GM23338 (cell line): Measurements from ENCODE around the gene JAKMIP1. TPM values are rescaled to one million over a fixed set of nuclear protein-coding genes. Genes with fewer than 3 reads are reported as not detected.

Experiments used
- ATAC-seq: fragments of 200-7000 bp; cut with Tn5 transposase; 3 replicates; pipeline ENCODE4 v1.9.1; 2020
- DNase-seq: peaks from one replicate; pipeline ENCODE4 v3.0.0-alpha.2; 2015; ENCODE audit warnings: low spot score
- H2AFZ ChIP-seq: fragments of 200-600 bp; sonication (generic); 2 replicates; pipeline ENCODE4 v1.8.0; 2016; ENCODE audit warnings: antibody characterized with exemption, mild to moderate bottlenecking, moderate library complexity
- H3F3A ChIP-seq: fragments of 200-600 bp; sonication (generic); replicated peaks from 2 replicates; pipeline ENCODE4 v1.8.0; 2017; ENCODE audit warnings: antibody characterized with exemption, mixed run types, low read depth
- H3K27ac ChIP-seq: fragments of 200-600 bp; sonication (generic); 2 replicates; pipeline ENCODE4 v1.6.1; 2016; ENCODE audit warnings: low read depth
- H3K27me3 ChIP-seq: fragments of 200-600 bp; sonication (generic); 2 replicates; pipeline ENCODE4 v1.8.0; 2016; ENCODE audit warnings: mild to moderate bottlenecking, mixed run types, moderate library complexity; ENCODE audit not compliant: insufficient read depth
- H3K36me3 ChIP-seq: fragments of 200-600 bp; sonication (generic); 2 replicates; pipeline ENCODE4 v1.8.0; 2016; ENCODE audit warnings: mild to moderate bottlenecking; ENCODE audit not compliant: insufficient read depth
- H3K4me1 ChIP-seq: fragments of 200-600 bp; sonication (generic); 2 replicates; pipeline ENCODE4 v1.8.0; 2016; ENCODE audit warnings: mild to moderate bottlenecking, moderate library complexity; ENCODE audit not compliant: insufficient read depth
- H3K4me2 ChIP-seq: fragments of 200-600 bp; sonication (generic); 2 replicates; pipeline ENCODE4 v1.7.1; 2017; ENCODE audit warnings: mixed run types
- H3K4me3 ChIP-seq: fragments of 200-600 bp; sonication (generic); 2 replicates; pipeline ENCODE4 v1.6.1; 2016; ENCODE audit warnings: mixed run types
- H3K79me2 ChIP-seq: fragments of 200-600 bp; sonication (generic); replicated peaks from 2 replicates; pipeline ENCODE4 v1.8.0; 2017; ENCODE audit warnings: mild to moderate bottlenecking; ENCODE audit not compliant: insufficient read depth
- H3K9me2 ChIP-seq: fragments of 200-600 bp; sonication (generic); 2 replicates; pipeline ENCODE4 v1.8.0; 2017; ENCODE audit not compliant: insufficient read depth
- H4K20me1 ChIP-seq: fragments of 200-600 bp; sonication (generic); replicated peaks from 2 replicates; pipeline ENCODE4 v1.8.0; 2017; ENCODE audit warnings: mild to moderate bottlenecking; ENCODE audit not compliant: insufficient read depth
- H3K27ac Mint-ChIP-seq: 2 replicates; pipeline ENCODE4 v1.8.0; 2020; ENCODE audit warnings: inconsistent platforms, mild to moderate bottlenecking, moderate library complexity, mixed read lengths
- H3K27me3 Mint-ChIP-seq: 3 replicates; pipeline ENCODE4 v1.8.0; 2022; ENCODE audit warnings: low read depth, mild to moderate bottlenecking, moderate library complexity, mixed read lengths, inconsistent platforms; ENCODE audit not compliant: insufficient read depth, poor library complexity
- H3K36me3 Mint-ChIP-seq: 3 replicates; pipeline ENCODE4 v1.8.0; 2021; ENCODE audit warnings: low read depth, mild to moderate bottlenecking, inconsistent platforms, moderate library complexity, mixed read lengths
- H3K4me1 Mint-ChIP-seq: 3 replicates; pipeline ENCODE4 v1.8.0; 2020; ENCODE audit warnings: mild to moderate bottlenecking, inconsistent platforms, mixed read lengths
- H3K4me3 Mint-ChIP-seq: 3 replicates; pipeline ENCODE4 v1.8.0; 2021; ENCODE audit warnings: moderate library complexity, mild to moderate bottlenecking, inconsistent platforms, mixed read lengths
- H3K9me3 Mint-ChIP-seq: 3 replicates; pipeline ENCODE4 v1.8.0; 2020; ENCODE audit warnings: moderate library complexity, mild to moderate bottlenecking, inconsistent platforms, mixed read lengths
- CREB1 ChIP-seq: fragments of 250-450 bp; sonication (Bioruptor Pico); IDR thresholded peaks from 2 replicates; pipeline ENCODE4 v1.5.0; 2020; ENCODE audit warnings: low read depth, mild to moderate bottlenecking, moderate library complexity
- ETS1 ChIP-seq: IDR thresholded peaks from 2 replicates; pipeline ENCODE4 v1.6.1; 2016; ENCODE audit warnings: antibody characterized with exemption
- EZH2 ChIP-seq: fragments of 200-600 bp; sonication (generic); IDR thresholded peaks from one replicate; pipeline ENCODE4 v1.8.0; 2017; ENCODE audit warnings: antibody characterized with exemption, mild to moderate bottlenecking, low read depth; ENCODE audit not compliant: unreplicated experiment
- EZH2phosphoT487 ChIP-seq: fragments of 200-600 bp; sonication (generic); IDR thresholded peaks from one replicate; pipeline ENCODE4 v1.8.1; 2018; ENCODE audit warnings: antibody characterized with exemption; ENCODE audit not compliant: unreplicated experiment
- JUNB ChIP-seq: IDR thresholded peaks from one replicate; pipeline ENCODE4 v1.6.1; 2016; ENCODE audit warnings: antibody characterized with exemption; ENCODE audit not compliant: unreplicated experiment
- NANOG ChIP-seq: IDR thresholded peaks from 2 replicates; pipeline ENCODE4 v1.6.1; 2016; ENCODE audit warnings: antibody characterized with exemption, borderline replicate concordance
- POLR2AphosphoS5 ChIP-seq: IDR thresholded peaks from 2 replicates; pipeline ENCODE4 v1.6.1; 2016; ENCODE audit warnings: antibody characterized with exemption, low read depth
- STAT1 ChIP-seq: IDR thresholded peaks from one replicate; pipeline ENCODE4 v1.6.1; 2016; ENCODE audit warnings: antibody characterized with exemption; ENCODE audit not compliant: unreplicated experiment
- ZNF114 ChIP-seq: fragments of 250-450 bp; sonication (Bioruptor Pico); IDR thresholded peaks from 2 replicates; pipeline ENCODE4 v1.5.0; 2020; ENCODE audit warnings: mild to moderate bottlenecking, moderate library complexity
- ZNF331 ChIP-seq: fragments of 250-450 bp; sonication (Bioruptor Pico); IDR thresholded peaks from 2 replicates; pipeline ENCODE4 v1.5.0; 2020; ENCODE audit warnings: low read depth, mild to moderate bottlenecking, moderate library complexity
- polyA plus RNA-seq: library from polyadenylated mRNA; unstranded; fragments of >200 nt; fragmentation: Nextera tagmentation; extraction: Ambion mirVana; gene quantifications from 2 replicates; pipeline ENCODE4 v1.2.1, GENCODE V29; 2016
- total RNA-seq: library from RNA; depleted of rRNA; stranded (reverse); fragments of >200 nt; shearing (Covaris generic); gene quantifications from 2 replicates; pipeline ENCODE4 v1.2.3, GENCODE V29; 2014
- TF ChIP-seq, protein P1 (sequence below): IDR thresholded peaks from one replicate; pipeline ENCODE4 v1.6.1; 2018; ENCODE audit warnings: antibody characterized with exemption; ENCODE audit not compliant: unreplicated experiment
- TF ChIP-seq, protein P2 (sequence below), 2 experiments: fragments of 200-600 bp in 1 of 2; sonication (generic) in 1 of 2; conservative IDR thresholded peaks; 2 replicates each; pipeline versions ENCODE4 v1.5.1 to v1.6.1; 2016 to 2017; ENCODE audit warnings: antibody characterized with exemption in 2 of 2, low read depth in 2 of 2, mild to moderate bottlenecking in 2 of 2, moderate library complexity in 1 of 2
- TF ChIP-seq, protein P3 (sequence below): fragments of 250-450 bp; sonication (Bioruptor Pico); IDR thresholded peaks from 2 replicates; pipeline ENCODE4 v1.5.0; 2020; ENCODE audit warnings: mild to moderate bottlenecking, moderate library complexity

JAKMIP1 gene
- total and polyA plus RNA-seq, 2 experiments from 2014 or later: 4.6 to 5.1 TPM

- Histone ChIP-seq H3F3A (no peaks in the 10 kb centered on the region), H2AFZ (no peak overlapping the region), H3K79me2 (no peaks in the 10 kb centered on the region), H4K20me1 (no peaks in the 10 kb centered on the region), H3K36me3 (no peaks in the 10 kb centered on the region), H3K27me3 (no peaks in the 10 kb centered on the region), H3K27ac (no peak overlapping the region), H3K9me2 (no peaks in the 10 kb centered on the region), H3K4me1 (no peaks in the 10 kb centered on the region), H3K4me2 (no peak overlapping the region), H3K4me3 (no peak overlapping the region)
- H3K4me1 Mint-ChIP-seq: peaks cover 6% of the 10 kb centered on the region
- TF ChIP-seq CREB1: no peak
- no peak for TF ChIP-seq EZH2phosphoT487
- TF ChIP-seq POLR2AphosphoS5: no peak
- TF ChIP-seq ETS1: no peak
- no peak for TF ChIP-seq STAT1
- TF ChIP-seq ZNF331 (CRISPR knock-in tag): no peak
- no peak for TF ChIP-seq NANOG
- TF ChIP-seq, protein P1, sequence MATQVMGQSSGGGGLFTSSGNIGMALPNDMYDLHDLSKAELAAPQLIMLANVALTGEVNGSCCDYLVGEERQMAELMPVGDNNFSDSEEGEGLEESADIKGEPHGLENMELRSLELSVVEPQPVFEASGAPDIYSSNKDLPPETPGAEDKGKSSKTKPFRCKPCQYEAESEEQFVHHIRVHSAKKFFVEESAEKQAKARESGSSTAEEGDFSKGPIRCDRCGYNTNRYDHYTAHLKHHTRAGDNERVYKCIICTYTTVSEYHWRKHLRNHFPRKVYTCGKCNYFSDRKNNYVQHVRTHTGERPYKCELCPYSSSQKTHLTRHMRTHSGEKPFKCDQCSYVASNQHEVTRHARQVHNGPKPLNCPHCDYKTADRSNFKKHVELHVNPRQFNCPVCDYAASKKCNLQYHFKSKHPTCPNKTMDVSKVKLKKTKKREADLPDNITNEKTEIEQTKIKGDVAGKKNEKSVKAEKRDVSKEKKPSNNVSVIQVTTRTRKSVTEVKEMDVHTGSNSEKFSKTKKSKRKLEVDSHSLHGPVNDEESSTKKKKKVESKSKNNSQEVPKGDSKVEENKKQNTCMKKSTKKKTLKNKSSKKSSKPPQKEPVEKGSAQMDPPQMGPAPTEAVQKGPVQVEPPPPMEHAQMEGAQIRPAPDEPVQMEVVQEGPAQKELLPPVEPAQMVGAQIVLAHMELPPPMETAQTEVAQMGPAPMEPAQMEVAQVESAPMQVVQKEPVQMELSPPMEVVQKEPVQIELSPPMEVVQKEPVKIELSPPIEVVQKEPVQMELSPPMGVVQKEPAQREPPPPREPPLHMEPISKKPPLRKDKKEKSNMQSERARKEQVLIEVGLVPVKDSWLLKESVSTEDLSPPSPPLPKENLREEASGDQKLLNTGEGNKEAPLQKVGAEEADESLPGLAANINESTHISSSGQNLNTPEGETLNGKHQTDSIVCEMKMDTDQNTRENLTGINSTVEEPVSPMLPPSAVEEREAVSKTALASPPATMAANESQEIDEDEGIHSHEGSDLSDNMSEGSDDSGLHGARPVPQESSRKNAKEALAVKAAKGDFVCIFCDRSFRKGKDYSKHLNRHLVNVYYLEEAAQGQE: no peak
- TF ChIP-seq, protein P2, sequence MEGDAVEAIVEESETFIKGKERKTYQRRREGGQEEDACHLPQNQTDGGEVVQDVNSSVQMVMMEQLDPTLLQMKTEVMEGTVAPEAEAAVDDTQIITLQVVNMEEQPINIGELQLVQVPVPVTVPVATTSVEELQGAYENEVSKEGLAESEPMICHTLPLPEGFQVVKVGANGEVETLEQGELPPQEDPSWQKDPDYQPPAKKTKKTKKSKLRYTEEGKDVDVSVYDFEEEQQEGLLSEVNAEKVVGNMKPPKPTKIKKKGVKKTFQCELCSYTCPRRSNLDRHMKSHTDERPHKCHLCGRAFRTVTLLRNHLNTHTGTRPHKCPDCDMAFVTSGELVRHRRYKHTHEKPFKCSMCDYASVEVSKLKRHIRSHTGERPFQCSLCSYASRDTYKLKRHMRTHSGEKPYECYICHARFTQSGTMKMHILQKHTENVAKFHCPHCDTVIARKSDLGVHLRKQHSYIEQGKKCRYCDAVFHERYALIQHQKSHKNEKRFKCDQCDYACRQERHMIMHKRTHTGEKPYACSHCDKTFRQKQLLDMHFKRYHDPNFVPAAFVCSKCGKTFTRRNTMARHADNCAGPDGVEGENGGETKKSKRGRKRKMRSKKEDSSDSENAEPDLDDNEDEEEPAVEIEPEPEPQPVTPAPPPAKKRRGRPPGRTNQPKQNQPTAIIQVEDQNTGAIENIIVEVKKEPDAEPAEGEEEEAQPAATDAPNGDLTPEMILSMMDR (conservative IDR thresholded peaks at IDR 0.05; ENCODE audit: low read depth in 2 of 2): no peak
- no peak for TF ChIP-seq ZNF114
- no peak for TF ChIP-seq JUNB
- no peak for TF ChIP-seq EZH2
- TF ChIP-seq, protein P3, sequence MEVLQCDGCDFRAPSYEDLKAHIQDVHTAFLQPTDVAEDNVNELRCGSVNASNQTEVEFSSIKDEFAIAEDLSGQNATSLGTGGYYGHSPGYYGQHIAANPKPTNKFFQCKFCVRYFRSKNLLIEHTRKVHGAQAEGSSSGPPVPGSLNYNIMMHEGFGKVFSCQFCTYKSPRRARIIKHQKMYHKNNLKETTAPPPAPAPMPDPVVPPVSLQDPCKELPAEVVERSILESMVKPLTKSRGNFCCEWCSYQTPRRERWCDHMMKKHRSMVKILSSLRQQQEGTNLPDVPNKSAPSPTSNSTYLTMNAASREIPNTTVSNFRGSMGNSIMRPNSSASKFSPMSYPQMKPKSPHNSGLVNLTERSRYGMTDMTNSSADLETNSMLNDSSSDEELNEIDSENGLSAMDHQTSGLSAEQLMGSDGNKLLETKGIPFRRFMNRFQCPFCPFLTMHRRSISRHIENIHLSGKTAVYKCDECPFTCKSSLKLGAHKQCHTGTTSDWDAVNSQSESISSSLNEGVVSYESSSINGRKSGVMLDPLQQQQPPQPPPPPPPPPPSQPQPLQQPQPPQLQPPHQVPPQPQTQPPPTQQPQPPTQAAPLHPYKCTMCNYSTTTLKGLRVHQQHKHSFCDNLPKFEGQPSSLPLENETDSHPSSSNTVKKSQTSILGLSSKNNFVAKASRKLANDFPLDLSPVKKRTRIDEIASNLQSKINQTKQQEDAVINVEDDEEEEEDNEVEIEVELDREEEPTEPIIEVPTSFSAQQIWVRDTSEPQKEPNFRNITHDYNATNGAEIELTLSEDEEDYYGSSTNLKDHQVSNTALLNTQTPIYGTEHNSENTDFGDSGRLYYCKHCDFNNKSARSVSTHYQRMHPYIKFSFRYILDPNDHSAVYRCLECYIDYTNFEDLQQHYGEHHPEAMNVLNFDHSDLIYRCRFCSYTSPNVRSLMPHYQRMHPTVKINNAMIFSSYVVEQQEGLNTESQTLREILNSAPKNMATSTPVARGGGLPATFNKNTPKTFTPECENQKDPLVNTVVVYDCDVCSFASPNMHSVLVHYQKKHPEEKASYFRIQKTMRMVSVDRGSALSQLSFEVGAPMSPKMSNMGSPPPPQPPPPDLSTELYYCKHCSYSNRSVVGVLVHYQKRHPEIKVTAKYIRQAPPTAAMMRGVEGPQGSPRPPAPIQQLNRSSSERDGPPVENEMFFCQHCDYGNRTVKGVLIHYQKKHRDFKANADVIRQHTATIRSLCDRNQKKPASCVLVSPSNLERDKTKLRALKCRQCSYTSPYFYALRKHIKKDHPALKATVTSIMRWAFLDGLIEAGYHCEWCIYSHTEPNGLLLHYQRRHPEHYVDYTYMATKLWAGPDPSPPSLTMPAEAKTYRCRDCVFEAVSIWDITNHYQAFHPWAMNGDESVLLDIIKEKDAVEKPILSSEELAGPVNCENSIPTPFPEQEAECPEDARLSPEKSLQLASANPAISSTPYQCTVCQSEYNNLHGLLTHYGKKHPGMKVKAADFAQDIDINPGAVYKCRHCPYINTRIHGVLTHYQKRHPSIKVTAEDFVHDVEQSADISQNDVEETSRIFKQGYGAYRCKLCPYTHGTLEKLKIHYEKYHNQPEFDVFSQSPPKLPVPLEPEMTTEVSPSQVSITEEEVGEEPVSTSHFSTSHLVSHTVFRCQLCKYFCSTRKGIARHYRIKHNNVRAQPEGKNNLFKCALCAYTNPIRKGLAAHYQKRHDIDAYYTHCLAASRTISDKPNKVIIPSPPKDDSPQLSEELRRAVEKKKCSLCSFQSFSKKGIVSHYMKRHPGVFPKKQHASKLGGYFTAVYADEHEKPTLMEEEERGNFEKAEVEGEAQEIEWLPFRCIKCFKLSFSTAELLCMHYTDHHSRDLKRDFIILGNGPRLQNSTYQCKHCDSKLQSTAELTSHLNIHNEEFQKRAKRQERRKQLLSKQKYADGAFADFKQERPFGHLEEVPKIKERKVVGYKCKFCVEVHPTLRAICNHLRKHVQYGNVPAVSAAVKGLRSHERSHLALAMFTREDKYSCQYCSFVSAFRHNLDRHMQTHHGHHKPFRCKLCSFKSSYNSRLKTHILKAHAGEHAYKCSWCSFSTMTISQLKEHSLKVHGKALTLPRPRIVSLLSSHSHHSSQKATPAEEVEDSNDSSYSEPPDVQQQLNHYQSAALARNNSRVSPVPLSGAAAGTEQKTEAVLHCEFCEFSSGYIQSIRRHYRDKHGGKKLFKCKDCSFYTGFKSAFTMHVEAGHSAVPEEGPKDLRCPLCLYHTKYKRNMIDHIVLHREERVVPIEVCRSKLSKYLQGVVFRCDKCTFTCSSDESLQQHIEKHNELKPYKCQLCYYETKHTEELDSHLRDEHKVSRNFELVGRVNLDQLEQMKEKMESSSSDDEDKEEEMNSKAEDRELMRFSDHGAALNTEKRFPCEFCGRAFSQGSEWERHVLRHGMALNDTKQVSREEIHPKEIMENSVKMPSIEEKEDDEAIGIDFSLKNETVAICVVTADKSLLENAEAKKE (CRISPR knock-in tag): no peak
- H3K9me3 Mint-ChIP-seq: no peaks in the 10 kb centered on the region
- peaks cover 15% of the 10 kb centered on the region for H3K27me3 Mint-ChIP-seq
- DNase-seq (no peak), ATAC-seq (no peak)
- no peaks in the 10 kb centered on the region for H3K36me3 Mint-ChIP-seq
- no peak overlapping the region for H3K4me3 Mint-ChIP-seq
- no peak overlapping the region for H3K27ac Mint-ChIP-seq
These were observed 31.4 kb upstream of the JAKMIP1 start for GRCh38 chr4:6231663-6232165.
